Measurements from ENCODE around the gene CAMTA1. TPM values are rescaled to one million over a fixed set of nuclear protein-coding genes. Genes with fewer than 3 reads are reported as not detected.

CAMTA1 gene
- total RNA-seq, 6 donors from 2014 or later, result 38.8 to 74.0 (median 46.1) TPM

GRCh38 chr1:7278827-7279765 lies 493.8 kb downstream of the CAMTA1 start:
- Histone ChIP-seq H3K27me3 (no peaks in the 10 kb centered on the region), H3K27ac (no peak overlapping the region), H3K4me1 (no peaks in the 10 kb centered on the region), H3K9me3 (peaks cover 0 to 4% (median 0%) of the 10 kb centered on the region in 4 donors), H3K36me3 (no peaks in the 10 kb centered on the region), H3K4me3 (no peak overlapping the region)
- DNase-seq (peak in 1 of 2 donors; percentile 30), ATAC-seq (ENCODE audit: low FRiP score in 2 of 2) (no peak)
- WGBS, 2 donors, result 49% methylated on average over 11 to 16 of the region's 16 CpGs
- TF ChIP-seq POLR2AphosphoS5 (IDR thresholded peaks at IDR 0.05), result no peak

GRCh38 chr1:7279769-7280168 lies 494.5 kb downstream of the CAMTA1 start:
- no peaks in the 10 kb centered on the region for H3K36me3 ChIP-seq
- DNase-seq (no peak), ATAC-seq (ENCODE audit: low FRiP score in 2 of 2) (no peak)
- no peak overlapping the region for H3K27ac ChIP-seq
- TF ChIP-seq POLR2AphosphoS5 (IDR thresholded peaks at IDR 0.05), result no peak
- no peak for TF ChIP-seq CTCF (IDR thresholded peaks at IDR 0.05)
- TF ChIP-seq POLR2A (IDR thresholded peaks at IDR 0.05), result no peak
- no peak for TF ChIP-seq EP300 (IDR thresholded peaks at IDR 0.05)
- H3K4me1 ChIP-seq, result no peaks in the 10 kb centered on the region
- no peaks in the 10 kb centered on the region for H3K27me3 ChIP-seq
- 32 to 54% methylated on average over 2 of the region's 2 CpGs for WGBS, 2 donors
- H3K4me3 ChIP-seq, result no peak overlapping the region
- H3K9me3 ChIP-seq, result peaks cover 0 to 4% (median 0%) of the 10 kb centered on the region in 4 donors

- H3K4me3 ChIP-seq, result no peak overlapping the region
- 75 to 78% methylated on average over 7 of the region's 7 CpGs for WGBS, 2 donors
- no peaks in the 10 kb centered on the region for H3K4me1 ChIP-seq
- H3K36me3 ChIP-seq, result no peaks in the 10 kb centered on the region
- no peak for ATAC-seq (ENCODE audit: low FRiP score in 2 of 2)
- TF ChIP-seq EP300 (IDR thresholded peaks at IDR 0.05), result no peak
- TF ChIP-seq POLR2AphosphoS5 (IDR thresholded peaks at IDR 0.05), result no peak
- TF ChIP-seq CTCF (IDR thresholded peaks at IDR 0.05), result no peak
- TF ChIP-seq POLR2A (IDR thresholded peaks at IDR 0.05), result no peak
- no peak overlapping the region for H3K27ac ChIP-seq
- H3K27me3 ChIP-seq, result no peaks in the 10 kb centered on the region
- DNase-seq, result no peak
- H3K9me3 ChIP-seq, result peaks cover 0 to 4% (median 0%) of the 10 kb centered on the region in 4 donors
Measured at GRCh38 chr1:7280347-7280960, 495.2 kb downstream of the CAMTA1 start.

- Histone ChIP-seq H3K27ac (no peak overlapping the region), H3K9me3 (no peaks in the 10 kb centered on the region), H3K36me3 (no peaks in the 10 kb centered on the region), H3K4me1 (no peaks in the 10 kb centered on the region), H3K4me3 (no peak overlapping the region), H3K27me3 (no peaks in the 10 kb centered on the region)
- WGBS, 2 donors, result 84 to 86% methylated on average over 5 of the region's 5 CpGs
- DNase-seq (no peak), ATAC-seq (ENCODE audit: low FRiP score in 2 of 2) (no peak)
- TF ChIP-seq CTCF (IDR thresholded peaks at IDR 0.05), result no peak
- no peak for TF ChIP-seq EP300 (IDR thresholded peaks at IDR 0.05)
- no peak for TF ChIP-seq POLR2A (IDR thresholded peaks at IDR 0.05)
- no peak for TF ChIP-seq POLR2AphosphoS5 (IDR thresholded peaks at IDR 0.05)
Measured at GRCh38 chr1:7281821-7282220, 496.6 kb downstream of the CAMTA1 start.

GRCh38 chr1:7284839-7285435 lies 499.7 kb downstream of the CAMTA1 start:
- no peaks in the 10 kb centered on the region for H3K27me3 ChIP-seq
- no peak overlapping the region for H3K4me3 ChIP-seq
- 89 to 95% methylated on average over 8 to 10 of the region's 10 CpGs for WGBS, 2 donors
- no peaks in the 10 kb centered on the region for H3K4me1 ChIP-seq
- H3K36me3 ChIP-seq, result no peaks in the 10 kb centered on the region
- DNase-seq (no peak), ATAC-seq (ENCODE audit: low FRiP score in 2 of 2) (no peak)
- TF ChIP-seq EP300 (IDR thresholded peaks at IDR 0.05) (no peak), POLR2A (IDR thresholded peaks at IDR 0.05) (no peak), CTCF (IDR thresholded peaks at IDR 0.05) (no peak), POLR2AphosphoS5 (IDR thresholded peaks at IDR 0.05) (no peak)
- no peaks in the 10 kb centered on the region for H3K9me3 ChIP-seq
- H3K27ac ChIP-seq, result no peak overlapping the region

All from upper lobe of left lung (tissue), 6 donors.